K562 (cell line): Measurements from ENCODE around the gene ATRIP. TPM values are rescaled to one million over a fixed set of nuclear protein-coding genes. Genes with fewer than 3 reads are reported as not detected.

Source experiments
- BCL6 ChIP-seq: fragments of 250-450 bp; sonication (Bioruptor Pico); IDR thresholded peaks from 2 replicates; pipeline ENCODE4 v1.4.0; 2020
- CBFA2T2 ChIP-seq: fragments of 450-650 bp; conservative IDR thresholded peaks from 2 replicates; pipeline ENCODE4 v1.6.1; 2017; ENCODE audit warnings: mild to moderate bottlenecking
- EP300 ChIP-seq: IDR thresholded peaks from 2 replicates; pipeline ENCODE4 v1.6.1; 2012; ENCODE audit warnings: low read length, improper control_type of control experiment
- FOXK1 ChIP-seq: sonication (generic); formaldehyde crosslinking; IDR thresholded peaks from 2 replicates; pipeline ENCODE4 v1.8.0; 2022; ENCODE audit warnings: missing genetic modification reagents, mild to moderate bottlenecking, borderline replicate concordance
- MCM3 ChIP-seq: fragments of 450-650 bp; IDR thresholded peaks from 2 replicates; pipeline ENCODE4 v1.6.1; 2016
- MIER1 ChIP-seq: fragments of 450-650 bp; IDR thresholded peaks from 2 replicates; pipeline ENCODE4 v1.6.1; 2016; ENCODE audit warnings: antibody characterized with exemption, mild to moderate bottlenecking, low read depth
- SREBF1 ChIP-seq: fragments of 150-350 bp; IDR thresholded peaks from 2 replicates; pipeline ENCODE4 v1.6.1; 2014; ENCODE audit warnings: antibody characterized with exemption, low read depth, low read length, borderline replicate concordance
- ZNF217 ChIP-seq: sonication (generic); formaldehyde crosslinking; IDR thresholded peaks from 2 replicates; pipeline ENCODE4 v1.8.0; 2022; ENCODE audit warnings: mild to moderate bottlenecking, missing genetic modification reagents
- ZNF518B ChIP-seq: fragments of 250-450 bp; sonication (Bioruptor Pico); IDR thresholded peaks from 2 replicates; pipeline ENCODE4 v1.5.0; 2021; ENCODE audit warnings: mild to moderate bottlenecking, moderate library complexity
- ZNF830 ChIP-seq: fragments of 250-450 bp; sonication (Bioruptor Pico); IDR thresholded peaks from 2 replicates; pipeline ENCODE4 v1.5.0; 2021; ENCODE audit warnings: mild to moderate bottlenecking
- polyA plus RNA-seq, 8 experiments: library from polyadenylated mRNA; depleted of rRNA in 4 of 8; stranded (reverse) in 5 of 8; unstranded in 3 of 8; fragments of >200 nt; fragmentation: Nextera tagmentation in 2 of 8; fragmentation: Illumina TruSeq in 1 of 8; extraction: Ambion mirVana in 2 of 8; extraction: Trizol in 1 of 8; gene quantifications; 2 replicates each; pipeline versions ENCODE4 v1.2.1 to v1.2.3, GENCODE V29; 2011 to 2014; ENCODE audit warnings: inconsistent platforms in 1 of 8, missing spikeins in 1 of 8
- total RNA-seq, 7 experiments: library from RNA; depleted of rRNA in 6 of 7; stranded (reverse); fragments of >200 nt in 6 of 7; fragmentation: Illumina TruSeq in 2 of 7; extraction: Trizol in 2 of 7; gene quantifications; 2 replicates each; pipeline versions ENCODE4 v1.2.1 to v1.2.3, GENCODE V29; 2011 to 2021; ENCODE audit warnings: low replicate concordance in 1 of 7
- TF ChIP-seq, protein P1 (sequence below): sonication (generic); formaldehyde crosslinking; IDR thresholded peaks from 2 replicates; pipeline ENCODE4 v1.8.0; 2023; ENCODE audit warnings: missing genetic modification reagents, mild to moderate bottlenecking, borderline replicate concordance
- TF ChIP-seq, protein P2 (sequence below): fragments of 450-650 bp; IDR thresholded peaks from 2 replicates; pipeline ENCODE4 v1.6.1; 2018; ENCODE audit not compliant: partially characterized antibody
- TF ChIP-seq, protein P3 (sequence below): sonication (generic); formaldehyde crosslinking; IDR thresholded peaks from 2 replicates; pipeline ENCODE4 v1.9.0; 2022; ENCODE audit warnings: mild to moderate bottlenecking, missing genetic modification reagents

ATRIP gene
- total and polyA plus RNA-seq, 9 of the 15 experiments (the other 6 are each of a cell fraction or from before 2014, with no cell fraction given) = 1.7 to 15.7 (median 10.5) TPM

DNA sequence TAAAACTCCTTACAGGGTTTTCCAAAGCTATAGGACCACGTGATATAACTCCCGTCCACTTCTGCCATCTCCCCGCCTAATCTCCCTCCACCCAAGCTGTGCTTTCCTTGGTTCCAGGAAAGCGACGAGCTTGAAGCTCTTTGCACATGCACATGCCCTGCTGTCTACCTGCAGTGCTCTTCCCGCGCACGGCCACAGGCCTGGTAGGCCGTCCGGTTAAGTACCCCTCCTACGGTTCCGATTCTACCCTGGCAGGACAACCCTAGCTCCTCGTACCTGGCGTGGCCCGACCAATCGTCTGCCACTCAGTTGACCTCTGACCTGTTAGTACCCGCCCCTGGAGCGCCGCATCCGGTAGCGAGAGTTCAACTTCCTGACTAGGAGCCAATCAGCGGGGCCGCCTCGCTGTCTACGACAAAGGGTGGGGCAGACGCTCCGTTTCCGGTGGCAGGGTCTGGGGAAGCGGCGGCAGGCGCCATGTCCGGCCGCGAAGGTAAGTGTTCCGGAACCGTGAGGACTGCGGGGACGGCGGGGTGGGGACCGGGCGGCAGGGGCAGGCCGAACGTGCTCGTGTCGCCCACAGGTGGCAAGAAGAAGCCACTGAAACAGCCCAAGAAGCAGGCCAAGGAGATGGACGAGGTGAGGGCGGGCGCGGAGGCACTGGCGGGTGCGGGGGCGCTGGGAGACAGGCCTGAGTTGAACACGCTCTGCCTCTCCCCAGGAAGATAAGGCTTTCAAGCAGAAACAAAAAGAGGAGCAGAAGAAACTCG, 6.5 kb upstream of the ATRIP start, which contains the start of the genes CCDC51 and TMA7 (continued):
- TF ChIP-seq, protein P1, sequence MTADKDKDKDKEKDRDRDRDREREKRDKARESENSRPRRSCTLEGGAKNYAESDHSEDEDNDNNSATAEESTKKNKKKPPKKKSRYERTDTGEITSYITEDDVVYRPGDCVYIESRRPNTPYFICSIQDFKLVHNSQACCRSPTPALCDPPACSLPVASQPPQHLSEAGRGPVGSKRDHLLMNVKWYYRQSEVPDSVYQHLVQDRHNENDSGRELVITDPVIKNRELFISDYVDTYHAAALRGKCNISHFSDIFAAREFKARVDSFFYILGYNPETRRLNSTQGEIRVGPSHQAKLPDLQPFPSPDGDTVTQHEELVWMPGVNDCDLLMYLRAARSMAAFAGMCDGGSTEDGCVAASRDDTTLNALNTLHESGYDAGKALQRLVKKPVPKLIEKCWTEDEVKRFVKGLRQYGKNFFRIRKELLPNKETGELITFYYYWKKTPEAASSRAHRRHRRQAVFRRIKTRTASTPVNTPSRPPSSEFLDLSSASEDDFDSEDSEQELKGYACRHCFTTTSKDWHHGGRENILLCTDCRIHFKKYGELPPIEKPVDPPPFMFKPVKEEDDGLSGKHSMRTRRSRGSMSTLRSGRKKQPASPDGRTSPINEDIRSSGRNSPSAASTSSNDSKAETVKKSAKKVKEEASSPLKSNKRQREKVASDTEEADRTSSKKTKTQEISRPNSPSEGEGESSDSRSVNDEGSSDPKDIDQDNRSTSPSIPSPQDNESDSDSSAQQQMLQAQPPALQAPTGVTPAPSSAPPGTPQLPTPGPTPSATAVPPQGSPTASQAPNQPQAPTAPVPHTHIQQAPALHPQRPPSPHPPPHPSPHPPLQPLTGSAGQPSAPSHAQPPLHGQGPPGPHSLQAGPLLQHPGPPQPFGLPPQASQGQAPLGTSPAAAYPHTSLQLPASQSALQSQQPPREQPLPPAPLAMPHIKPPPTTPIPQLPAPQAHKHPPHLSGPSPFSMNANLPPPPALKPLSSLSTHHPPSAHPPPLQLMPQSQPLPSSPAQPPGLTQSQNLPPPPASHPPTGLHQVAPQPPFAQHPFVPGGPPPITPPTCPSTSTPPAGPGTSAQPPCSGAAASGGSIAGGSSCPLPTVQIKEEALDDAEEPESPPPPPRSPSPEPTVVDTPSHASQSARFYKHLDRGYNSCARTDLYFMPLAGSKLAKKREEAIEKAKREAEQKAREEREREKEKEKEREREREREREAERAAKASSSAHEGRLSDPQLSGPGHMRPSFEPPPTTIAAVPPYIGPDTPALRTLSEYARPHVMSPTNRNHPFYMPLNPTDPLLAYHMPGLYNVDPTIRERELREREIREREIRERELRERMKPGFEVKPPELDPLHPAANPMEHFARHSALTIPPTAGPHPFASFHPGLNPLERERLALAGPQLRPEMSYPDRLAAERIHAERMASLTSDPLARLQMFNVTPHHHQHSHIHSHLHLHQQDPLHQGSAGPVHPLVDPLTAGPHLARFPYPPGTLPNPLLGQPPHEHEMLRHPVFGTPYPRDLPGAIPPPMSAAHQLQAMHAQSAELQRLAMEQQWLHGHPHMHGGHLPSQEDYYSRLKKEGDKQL (CRISPR knock-in tag) = no peak
- TF ChIP-seq ZNF518B (CRISPR knock-in tag) = no peak
- TF ChIP-seq MCM3 = no peak
- no peak for TF ChIP-seq MIER1
- TF ChIP-seq FOXK1 (CRISPR knock-in tag) = no peak
- TF ChIP-seq EP300 = no peak
- TF ChIP-seq CBFA2T2 = no peak
- no peak for TF ChIP-seq SREBF1
- TF ChIP-seq, protein P2, sequence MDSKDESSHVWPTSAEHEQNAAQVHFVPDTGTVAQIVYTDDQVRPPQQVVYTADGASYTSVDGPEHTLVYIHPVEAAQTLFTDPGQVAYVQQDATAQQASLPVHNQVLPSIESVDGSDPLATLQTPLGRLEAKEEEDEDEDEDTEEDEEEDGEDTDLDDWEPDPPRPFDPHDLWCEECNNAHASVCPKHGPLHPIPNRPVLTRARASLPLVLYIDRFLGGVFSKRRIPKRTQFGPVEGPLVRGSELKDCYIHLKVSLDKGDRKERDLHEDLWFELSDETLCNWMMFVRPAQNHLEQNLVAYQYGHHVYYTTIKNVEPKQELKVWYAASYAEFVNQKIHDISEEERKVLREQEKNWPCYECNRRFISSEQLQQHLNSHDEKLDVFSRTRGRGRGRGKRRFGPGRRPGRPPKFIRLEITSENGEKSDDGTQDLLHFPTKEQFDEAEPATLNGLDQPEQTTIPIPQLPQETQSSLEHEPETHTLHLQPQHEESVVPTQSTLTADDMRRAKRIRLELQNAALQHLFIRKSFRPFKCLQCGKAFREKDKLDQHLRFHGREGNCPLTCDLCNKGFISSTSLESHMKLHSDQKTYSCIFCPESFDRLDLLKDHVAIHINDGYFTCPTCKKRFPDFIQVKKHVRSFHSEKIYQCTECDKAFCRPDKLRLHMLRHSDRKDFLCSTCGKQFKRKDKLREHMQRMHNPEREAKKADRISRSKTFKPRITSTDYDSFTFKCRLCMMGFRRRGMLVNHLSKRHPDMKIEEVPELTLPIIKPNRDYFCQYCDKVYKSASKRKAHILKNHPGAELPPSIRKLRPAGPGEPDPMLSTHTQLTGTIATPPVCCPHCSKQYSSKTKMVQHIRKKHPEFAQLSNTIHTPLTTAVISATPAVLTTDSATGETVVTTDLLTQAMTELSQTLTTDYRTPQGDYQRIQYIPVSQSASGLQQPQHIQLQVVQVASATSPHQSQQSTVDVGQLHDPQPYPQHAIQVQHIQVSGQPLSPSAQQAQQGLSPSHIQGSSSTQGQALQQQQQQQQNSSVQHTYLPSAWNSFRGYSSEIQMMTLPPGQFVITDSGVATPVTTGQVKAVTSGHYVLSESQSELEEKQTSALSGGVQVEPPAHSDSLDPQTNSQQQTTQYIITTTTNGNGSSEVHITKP = no peak
- TF ChIP-seq, protein P3, sequence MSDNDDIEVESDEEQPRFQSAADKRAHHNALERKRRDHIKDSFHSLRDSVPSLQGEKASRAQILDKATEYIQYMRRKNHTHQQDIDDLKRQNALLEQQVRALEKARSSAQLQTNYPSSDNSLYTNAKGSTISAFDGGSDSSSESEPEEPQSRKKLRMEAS (CRISPR knock-in tag) = peak; percentile 47; the same call in 1 of the 2 replicates
- TF ChIP-seq ZNF217 (CRISPR knock-in tag) = no peak
- no peak for TF ChIP-seq BCL6 (CRISPR knock-in tag)
- TF ChIP-seq ZNF830 (CRISPR knock-in tag) = no peak
